GM18519 (cell line): Measurements from ENCODE around the gene DYNC1I2.
"Not testable (repeated sequence)": the region's sequence is repeated elsewhere in the genome, so short reads cannot be mapped to it uniquely, and the experiment has no call there.

Experiments used
- ATAC-seq: cut with Tn5 transposase; IDR thresholded peaks from one replicate; pipeline ENCODE4 v1.9.1; 2021; ENCODE audit warnings: mild to moderate bottlenecking, moderate library complexity; ENCODE audit not compliant: unreplicated experiment, low FRiP score

DYNC1I2 gene

GRCh38 chr2:171771463-171771862 is 84.2 kb downstream of the DYNC1I2 start:
- no peak for ATAC-seq

- no peak for ATAC-seq
Measured at GRCh38 chr2:171772373-171772772, 85.1 kb downstream of the DYNC1I2 start.

GRCh38 chr2:171774581-171774980 is 87.3 kb downstream of the DYNC1I2 start:
- not testable (repeated sequence) for ATAC-seq

- ATAC-seq = no peak
Measured at GRCh38 chr2:171778515-171778914, 91.2 kb downstream of the DYNC1I2 start.

- no peak for ATAC-seq
Measured at GRCh38 chr2:171785450-171785849, 98.2 kb downstream of the DYNC1I2 start.

- no peak for ATAC-seq
Measured at GRCh38 chr2:171787333-171788072, 100.2 kb downstream of the DYNC1I2 start.

- no peak for ATAC-seq
Measured at GRCh38 chr2:171788316-171788993, 101.2 kb downstream of the DYNC1I2 start.

- ATAC-seq = no peak
Measured at GRCh38 chr2:171789956-171790355, 102.7 kb downstream of the DYNC1I2 start.

GRCh38 chr2:171791361-171791760 is 104.1 kb downstream of the DYNC1I2 start:
- no peak for ATAC-seq

- no peak for ATAC-seq
Measured at GRCh38 chr2:171792157-171792556, 104.9 kb downstream of the DYNC1I2 start.

- no peak for ATAC-seq
Measured at GRCh38 chr2:171792886-171793580, 105.8 kb downstream of the DYNC1I2 start.

- ATAC-seq = no peak
Measured at GRCh38 chr2:171793691-171794678, 106.7 kb downstream of the DYNC1I2 start.

- ATAC-seq = no peak
Measured at GRCh38 chr2:171794918-171795317, 107.6 kb downstream of the DYNC1I2 start.
